ENCODE data around the gene FGFR2. TPM values are rescaled to one million over a fixed set of nuclear protein-coding genes. Genes with fewer than 3 reads are reported as not detected.

FGFR2 gene
- total RNA-seq, 2 donors from 2014 or later = 39.2 to 68.0 TPM

DNA sequence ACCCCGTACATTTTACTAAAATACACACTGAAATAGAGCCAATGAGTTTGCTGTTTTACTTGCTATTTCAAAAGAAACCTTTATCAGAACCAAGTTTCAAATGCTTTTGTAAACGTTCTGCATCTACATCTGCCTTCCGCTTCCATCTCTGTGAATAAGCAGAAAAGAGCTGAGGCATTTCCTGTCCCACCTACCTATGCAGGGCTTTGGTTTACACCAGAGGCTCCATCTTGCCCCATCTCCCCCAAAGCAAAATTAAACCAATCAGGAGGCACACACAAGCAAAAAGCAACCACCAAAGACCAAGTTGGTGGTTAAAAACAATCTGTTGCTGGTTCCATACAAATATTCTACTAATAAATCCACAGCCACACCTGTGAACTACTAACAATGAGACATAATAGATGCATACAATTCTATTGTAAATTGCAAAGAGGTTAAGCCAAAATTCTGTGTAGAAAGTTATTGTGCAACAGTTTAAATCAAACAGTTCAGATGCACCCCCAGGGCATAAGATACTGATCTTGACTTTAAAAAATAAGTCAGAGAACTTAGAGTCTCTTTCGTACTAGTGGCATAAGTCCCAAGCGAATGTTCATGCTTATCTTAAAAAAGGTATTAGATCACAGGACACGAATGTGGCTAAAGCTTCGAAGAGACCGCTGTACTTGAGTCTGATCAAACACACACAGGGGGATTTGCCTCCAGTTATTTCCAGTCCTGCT, 83.9 kb downstream of the FGFR2 start:
- intact Hi-C loops (cut with DNase I, micrococcal nuclease) = no loop called here
- ATAC-seq (no peak), DNase-seq (no peak)

DNA sequence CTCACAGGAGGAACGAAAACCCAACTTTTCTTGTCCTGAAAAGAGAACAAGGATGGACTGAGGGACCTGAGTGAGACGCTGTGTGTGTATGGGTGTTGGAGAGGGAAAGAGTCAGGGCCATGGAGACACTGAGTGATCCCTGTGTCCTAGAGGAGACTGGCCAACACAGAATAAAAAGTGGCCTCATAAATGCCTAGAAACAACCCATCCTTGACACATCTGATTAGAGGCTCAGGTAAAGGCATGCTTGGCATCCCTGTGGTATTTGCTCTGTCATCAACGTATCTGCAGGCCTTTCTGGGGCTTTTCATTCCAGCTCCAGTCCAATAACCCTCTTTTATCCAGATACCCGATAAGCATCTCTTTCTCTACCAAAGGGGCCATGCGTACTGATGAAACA, 86.3 kb downstream of the FGFR2 start:
- intact Hi-C loops (cut with DNase I, micrococcal nuclease) = no loop called here
- ATAC-seq (no peak), DNase-seq (no peak)

DNA sequence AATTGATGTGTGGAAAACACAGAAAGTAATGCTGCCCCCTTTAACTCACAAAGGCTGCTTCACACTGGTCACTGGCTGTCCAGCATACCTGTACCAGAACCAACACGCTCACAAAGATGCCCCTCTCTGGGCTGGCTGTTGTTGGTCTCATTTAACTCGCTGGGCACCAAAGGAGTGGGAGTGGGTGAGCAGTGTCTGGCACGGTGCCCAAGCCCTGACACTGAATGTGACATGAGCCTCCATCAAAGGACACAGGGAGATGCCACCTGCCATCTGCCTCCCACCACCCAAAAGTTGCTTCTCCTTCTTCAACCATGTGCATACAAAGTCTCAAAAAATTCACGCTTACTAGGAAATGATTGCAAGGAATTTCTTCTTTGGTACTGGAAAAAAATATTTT, 86.8 kb downstream of the FGFR2 start:
- ATAC-seq (no peak), DNase-seq (no peak)
- intact Hi-C loops (cut with DNase I, micrococcal nuclease) = no loop called here

DNA sequence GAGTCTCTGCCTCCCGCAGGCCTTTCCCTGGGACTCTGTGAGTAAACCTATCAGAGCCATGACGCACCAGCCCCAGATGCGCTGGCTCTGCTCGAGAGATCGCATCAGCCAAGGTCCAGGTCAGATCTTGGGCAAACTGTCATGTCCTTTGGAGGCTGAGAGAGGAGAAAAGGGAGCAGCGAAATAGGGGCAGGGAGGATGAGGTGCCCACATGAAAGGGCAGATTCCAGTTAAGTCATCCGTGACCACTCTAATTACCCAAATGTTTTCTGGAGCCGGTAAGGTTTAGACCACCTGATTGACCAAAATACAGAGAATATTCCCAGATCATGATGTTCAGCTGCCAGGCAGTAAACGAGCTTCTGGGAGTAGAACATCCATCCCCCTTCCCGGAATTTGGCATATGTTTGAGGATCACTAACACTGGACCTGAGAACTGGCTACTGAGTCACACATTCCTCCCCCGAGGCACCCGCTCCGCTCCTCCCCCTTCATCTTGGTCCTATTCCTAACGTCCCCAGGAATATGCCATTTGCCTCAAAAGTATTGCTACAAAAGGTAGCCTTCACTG, 88.0 kb downstream of the FGFR2 start:
- intact Hi-C loops (cut with DNase I, micrococcal nuclease) = no loop called here
- ATAC-seq (no peak), DNase-seq (no peak)

DNA sequence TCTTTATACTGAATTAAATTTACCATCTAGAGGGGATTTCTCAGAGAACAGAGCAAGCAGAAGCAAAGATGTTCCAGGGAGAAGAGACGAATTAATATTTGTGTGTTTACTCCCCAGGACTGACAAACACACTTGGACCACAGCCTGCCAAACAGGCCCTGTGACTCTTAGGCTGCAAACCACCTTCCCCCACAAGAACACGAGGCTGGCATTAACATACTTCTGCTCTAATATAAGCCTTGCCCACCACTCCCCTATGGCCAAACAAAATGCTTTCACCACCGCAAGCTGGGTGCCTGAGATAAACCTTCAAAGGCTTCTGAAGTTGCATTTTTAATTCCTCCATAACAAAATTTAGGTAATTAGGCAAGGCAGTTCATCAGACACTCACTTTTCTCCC, 88.4 kb downstream of the FGFR2 start:
- ATAC-seq (no peak), DNase-seq (no peak)
- intact Hi-C loops (cut with DNase I, micrococcal nuclease) = no loop called here

DNA sequence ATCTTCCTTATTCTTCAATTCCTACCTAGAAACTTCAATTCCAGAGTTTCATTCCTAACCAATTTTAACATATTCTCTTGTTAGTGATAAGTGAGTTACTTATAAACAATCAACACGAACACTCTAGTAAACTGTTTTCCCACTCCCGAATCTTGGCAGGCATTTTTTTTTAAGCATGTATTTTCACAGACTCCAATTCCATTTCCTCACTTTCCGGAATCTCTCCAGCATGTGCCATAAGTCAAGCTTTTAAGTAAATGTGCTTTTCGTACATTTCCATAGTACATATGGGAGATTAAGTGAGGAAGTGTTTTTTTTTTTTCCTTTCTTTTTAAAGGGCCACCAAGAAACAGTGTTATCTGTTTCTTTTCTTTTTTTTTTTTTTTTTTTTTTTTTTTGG, 89.1 kb downstream of the FGFR2 start:
- no peak for ATAC-seq

DNA sequence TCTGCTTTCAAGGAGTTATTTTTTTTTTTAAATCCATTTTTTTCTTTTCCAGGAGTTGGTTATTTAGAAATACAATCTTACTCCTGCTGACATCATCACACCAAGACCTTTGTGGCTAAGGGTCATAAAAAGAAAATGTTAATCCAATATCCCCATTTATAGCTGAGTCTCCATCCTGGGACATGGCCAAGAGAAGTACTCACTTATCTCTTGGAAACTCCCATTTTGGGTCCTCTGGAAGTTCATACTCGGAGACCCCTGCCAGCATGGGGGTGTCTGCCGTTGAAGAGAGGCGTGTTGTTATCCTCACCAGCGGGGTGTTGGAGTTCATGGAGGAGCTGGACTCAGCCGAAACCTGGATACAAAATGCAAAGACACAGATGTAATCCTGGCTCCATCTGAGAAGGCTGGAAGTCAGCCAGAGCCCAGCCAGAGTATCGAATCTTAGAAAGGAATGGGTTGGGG, 94.6 kb downstream of the FGFR2 start:
- intact Hi-C loops (cut with DNase I, micrococcal nuclease) = no loop called here

More for the DNA sequence above, 89.1 kb downstream of the FGFR2 start:
- no peak for DNase-seq
- intact Hi-C loops (cut with DNase I, micrococcal nuclease) = no loop called here

DNA sequence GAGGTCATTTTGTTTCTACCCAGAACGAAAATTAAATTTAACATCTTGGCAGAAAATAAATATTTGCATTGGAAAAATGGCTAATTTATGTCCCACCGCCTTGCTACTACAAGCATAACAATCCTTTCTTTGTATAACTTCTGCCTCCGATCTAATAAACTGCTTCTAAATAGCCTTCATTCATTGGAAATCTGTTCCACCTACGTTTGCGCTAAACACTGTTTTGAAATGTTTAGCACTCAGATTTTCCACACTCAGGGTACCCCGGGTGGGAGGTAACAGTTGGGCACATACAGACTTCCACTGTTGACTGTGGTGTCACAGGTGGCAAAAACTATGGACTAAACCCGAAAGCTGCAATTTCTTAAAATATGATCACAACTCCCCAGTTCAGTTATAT, 96.4 kb downstream of the FGFR2 start:
- intact Hi-C loops (cut with DNase I, micrococcal nuclease) = no loop called here
- DNase-seq (no peak), ATAC-seq (no peak)

More for the DNA sequence above, 94.6 kb downstream of the FGFR2 start:
- DNase-seq (no peak), ATAC-seq (no peak)

DNA sequence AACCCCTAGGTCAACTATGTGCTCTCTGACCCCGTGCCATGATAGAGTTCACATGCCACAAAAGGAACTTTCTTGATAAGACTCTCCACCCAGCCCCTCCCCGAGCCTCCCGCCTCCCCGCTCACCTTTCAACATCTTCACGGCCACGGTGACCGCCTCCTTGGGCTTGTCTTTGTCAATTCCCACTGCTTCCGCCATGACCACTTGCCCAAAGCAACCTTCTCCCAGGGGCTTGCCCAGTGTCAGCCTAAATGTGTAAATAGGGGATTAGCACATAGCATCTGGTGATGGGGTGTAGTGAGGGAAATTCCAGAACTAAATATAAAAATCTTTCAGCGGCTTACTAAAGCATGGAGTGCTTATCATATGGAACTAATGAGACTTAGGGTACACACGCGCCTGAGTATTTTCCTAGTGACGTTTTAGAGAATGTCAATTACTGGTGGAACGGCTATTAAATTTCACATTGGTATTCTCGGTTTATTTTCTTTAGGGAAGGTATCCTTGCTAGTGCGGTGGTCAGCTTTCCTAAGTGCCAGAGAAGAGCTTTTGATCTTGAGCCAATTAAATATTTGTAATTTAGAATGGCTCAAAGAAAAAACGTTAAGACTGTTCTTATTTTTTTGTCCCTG, 97.4 kb downstream of the FGFR2 start:
- no peak for DNase-seq
- intact Hi-C loops (cut with DNase I, micrococcal nuclease) = no loop called here
- ATAC-seq = no peak

DNA sequence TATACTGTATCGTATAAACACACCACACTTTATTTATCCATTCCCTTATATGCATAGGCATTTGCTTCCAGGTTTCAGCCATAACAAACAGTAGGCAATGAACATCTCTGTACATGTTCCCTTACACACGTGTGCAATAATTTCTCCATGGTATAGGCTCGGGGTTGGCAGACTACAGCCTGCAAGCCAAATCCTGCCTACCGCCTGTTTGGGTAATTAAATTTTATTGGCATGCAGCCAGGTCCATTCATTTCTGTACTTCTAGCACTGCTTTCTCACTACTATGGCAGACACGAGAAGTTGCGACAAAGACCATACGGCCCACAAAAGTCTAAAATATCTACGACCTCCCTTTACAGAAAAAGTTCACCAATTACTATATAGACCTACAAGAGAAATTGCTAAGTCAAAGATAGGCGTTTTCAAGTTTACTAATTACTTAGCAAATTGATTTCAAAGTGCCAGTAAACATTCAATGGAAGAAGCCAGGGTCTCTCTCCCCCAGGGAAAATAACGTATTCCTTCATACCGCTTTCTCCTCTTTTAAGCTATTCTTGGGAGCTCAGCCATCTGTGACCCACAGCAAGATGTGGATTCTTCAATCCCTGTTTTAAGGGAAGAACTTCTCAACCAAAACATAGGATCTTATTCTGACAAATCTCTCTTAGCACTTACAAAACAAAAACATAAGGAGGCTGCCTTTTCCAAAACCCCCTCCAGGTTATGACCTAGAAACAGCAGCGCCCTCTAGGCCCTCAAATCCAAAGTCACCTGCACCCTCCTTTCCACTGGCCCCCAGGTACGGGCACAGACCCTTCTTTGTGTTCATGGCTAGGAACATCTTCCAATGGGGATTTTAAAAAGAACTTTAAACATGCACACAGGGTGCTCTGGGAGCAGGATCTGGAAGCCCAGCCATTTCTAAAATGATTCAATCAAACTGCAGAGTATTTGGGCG, 100.5 kb downstream of the FGFR2 start:
- peak; percentile 84 for ATAC-seq
- DNase-seq = peak in 1 of 2 donors; percentile 11
- intact Hi-C loops (cut with DNase I, micrococcal nuclease) = no loop called here

DNA sequence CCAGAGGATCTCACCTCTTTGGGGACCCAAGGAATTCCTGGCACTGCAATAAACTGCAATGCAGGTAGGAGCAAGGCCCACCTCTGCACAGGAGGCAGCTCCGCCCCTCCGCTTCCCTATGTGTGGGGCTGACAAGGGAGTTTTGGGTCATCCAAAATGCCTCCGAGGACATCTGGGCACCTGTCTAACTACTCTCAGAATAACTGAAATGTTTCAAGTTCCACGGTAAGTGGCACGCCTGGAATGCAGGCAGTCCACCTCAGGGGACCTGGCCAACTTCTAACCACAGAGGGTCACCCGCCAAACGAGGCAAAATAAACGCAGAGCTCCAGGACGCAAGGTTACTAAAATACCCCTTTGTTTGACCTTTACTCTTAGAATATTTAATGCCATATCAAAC, 102.5 kb downstream of the FGFR2 start:
- ATAC-seq = no peak
- no peak for DNase-seq
- intact Hi-C loops (cut with DNase I, micrococcal nuclease) = no loop called here

DNA sequence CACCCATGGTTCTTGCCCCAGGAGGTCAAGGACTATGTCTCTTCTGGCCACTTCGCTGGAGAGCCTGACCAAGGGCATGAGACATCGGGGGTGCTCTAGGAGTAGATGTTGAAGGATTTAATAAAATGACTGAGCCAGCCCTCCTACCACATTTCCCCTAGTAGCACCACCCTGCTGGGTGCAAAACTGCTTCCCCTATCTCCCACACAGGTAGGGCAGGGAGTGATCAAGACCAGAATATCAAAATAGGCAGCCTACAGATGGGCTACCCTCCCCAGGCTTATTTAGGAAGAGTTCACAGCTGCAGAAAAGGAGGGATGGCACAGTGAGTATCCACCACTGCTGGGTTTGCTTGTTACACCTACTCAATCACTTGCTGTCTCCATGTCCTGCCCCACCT, 103.9 kb downstream of the FGFR2 start:
- intact Hi-C loops (cut with DNase I, micrococcal nuclease) = no loop called here
- DNase-seq = no peak
- ATAC-seq = no peak

DNA sequence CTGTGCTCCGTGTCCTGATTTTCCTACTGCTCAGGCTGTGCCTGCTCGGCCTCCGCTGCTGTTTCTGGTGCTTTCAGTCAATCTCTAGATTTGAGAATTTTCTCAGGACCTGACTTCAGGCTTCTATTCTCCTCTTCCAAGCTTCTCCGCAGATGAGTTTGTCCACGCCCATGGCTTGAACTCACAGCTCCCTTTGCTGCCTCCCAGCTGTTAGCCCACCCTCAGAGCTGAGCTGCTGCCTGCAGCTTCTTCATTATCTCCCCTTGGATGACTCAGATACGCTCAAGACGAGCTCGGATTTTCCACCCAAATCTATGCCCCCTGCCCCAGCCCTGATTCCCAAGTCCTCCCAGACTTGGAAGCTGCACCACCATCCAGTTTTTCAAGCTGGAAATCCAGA, 104.7 kb downstream of the FGFR2 start:
- no peak for ATAC-seq

DNA sequence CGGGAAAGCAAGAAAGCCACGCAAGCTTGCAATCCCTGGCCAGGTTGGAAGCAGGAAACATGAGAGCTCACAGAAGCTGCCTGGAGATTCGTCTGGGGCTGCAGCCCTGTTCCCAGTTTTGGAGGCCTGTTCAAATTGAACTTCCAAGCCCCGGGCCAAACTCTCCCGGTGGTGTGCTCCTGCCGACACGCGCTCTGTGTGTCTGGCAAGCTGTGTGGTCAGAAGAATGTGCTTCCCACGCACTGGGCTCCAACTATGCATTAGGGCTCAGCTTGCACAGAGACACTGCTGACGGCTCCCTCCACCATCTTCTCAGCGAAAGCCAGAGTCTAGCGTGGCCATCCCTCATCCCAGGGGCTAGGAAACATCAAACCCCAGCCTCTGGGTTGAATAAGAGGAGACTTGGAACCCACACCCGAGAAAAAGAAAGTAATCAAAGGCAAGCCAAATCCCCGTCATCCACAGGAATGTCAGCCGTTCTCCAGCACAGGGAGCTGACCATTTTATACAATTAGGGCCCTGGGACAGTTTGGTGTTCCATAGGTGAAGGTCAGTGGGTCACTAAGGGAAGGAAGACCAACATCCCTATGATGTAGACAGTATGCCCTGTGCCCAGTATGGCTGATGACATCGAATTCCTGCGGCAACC, 107.2 kb downstream of the FGFR2 start:
- no peak for ATAC-seq
- peak; percentile 7 to 41 for DNase-seq
- intact Hi-C loops (cut with DNase I, micrococcal nuclease) = no loop called here

More for the DNA sequence above, 104.7 kb downstream of the FGFR2 start:
- DNase-seq = no peak
- intact Hi-C loops (cut with DNase I, micrococcal nuclease) = no loop called here

DNA sequence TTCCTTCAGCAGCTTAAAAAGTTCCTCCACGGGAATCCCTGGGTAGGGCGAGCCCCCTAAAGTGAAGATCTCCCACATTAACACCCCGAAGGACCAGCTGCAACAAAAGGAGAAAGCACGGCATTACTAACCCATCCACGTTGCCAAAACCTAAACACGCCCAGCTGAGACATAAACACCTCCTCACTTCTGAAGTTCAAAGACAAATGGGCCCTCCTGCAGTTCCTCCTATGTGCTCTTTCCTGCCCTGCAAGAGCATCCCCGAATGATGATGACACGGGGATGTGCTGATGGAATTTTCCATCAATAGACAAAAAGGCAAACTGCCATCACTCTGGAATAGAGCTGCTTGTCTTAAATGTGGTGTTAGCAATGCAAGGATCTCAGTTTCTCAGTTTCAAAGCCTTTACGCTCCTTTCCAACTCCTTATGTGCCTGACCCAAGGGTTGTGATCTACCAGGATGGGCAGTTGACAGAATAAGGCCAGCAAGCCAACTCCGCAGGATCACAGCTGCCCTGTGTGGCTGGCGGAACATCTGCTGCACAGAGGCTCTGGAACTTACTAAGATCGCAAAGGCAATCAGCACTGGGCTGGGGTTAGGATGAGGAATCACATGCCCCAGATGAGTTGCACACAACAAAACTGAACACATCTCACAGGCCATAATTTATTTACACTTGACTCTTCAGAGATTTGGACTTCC, 112.7 kb downstream of the FGFR2 start:
- intact Hi-C loops (cut with DNase I, micrococcal nuclease) = no loop called here
- ATAC-seq (no peak), DNase-seq (no peak)

DNA sequence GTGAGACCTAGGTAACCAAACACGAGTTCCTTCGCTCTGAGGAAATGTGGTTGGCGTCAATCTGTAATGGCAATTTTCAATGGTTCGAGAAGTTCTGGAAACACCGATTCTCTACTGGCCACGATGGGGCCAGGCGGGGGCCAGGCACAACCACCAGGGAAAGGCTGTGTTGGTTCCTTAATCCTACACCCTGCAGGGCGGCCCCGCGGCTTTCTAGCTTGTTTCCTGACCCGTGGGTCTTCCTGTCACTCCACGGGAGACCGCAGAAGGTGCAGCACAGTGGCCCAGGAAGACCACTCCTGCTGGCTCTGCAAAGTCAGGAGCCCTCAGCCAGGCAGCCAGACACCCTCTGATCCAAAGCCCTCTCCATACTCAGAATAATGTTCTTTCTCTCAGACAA, 113.4 kb downstream of the FGFR2 start:
- DNase-seq = no peak
- ATAC-seq = no peak
- intact Hi-C loops (cut with DNase I, micrococcal nuclease) = no loop called here

DNA sequence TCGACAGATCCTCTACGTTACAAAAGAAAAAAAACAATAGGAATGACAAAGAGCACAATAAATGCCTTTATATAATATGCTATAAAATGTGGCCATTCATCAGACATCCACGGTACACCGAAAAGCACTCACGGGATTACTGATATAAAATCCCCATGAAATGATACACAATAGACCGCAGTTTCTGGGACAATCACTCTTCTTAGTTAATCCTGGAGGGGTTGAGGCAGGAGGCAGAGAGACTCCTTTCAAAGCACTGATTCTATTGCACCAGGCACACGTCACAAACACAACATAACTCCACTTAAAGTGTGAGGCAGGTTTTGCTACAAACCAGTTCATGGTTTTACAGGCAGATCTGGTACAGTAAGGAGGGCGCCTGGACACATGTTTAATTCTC, 113.8 kb downstream of the FGFR2 start:
- intact Hi-C loops (cut with DNase I, micrococcal nuclease) = no loop called here
- ATAC-seq = no peak
- no peak for DNase-seq

DNA sequence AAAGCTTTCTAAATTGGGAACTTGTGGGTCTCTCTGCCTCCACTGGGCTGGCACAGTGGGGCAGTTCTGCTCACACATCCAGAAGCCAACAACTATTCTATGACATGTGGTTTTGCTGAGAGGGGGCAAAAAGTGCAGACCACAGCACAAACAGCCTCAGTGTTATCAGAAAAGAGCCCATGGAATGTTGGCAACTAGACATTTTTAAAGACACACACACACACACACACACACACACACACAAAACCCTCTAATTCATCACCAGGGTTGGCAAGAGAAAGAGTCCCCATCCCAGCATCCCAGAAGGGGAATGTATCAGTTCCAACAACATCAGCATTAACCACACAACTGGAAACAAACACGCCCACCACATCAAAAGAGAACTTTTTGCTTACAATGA, 117.1 kb downstream of the FGFR2 start:
- ATAC-seq (no peak), DNase-seq (no peak)
- intact Hi-C loops (cut with DNase I, micrococcal nuclease) = no loop called here
